LNCaP clone FGC (cell line): ENCODE results near the gene SSTR3.

Experiments
- DNase-seq: peaks from one replicate; pipeline ENCODE4 v3.0.0-alpha.2; 2011; ENCODE audit warnings: low read depth
- H3K4me3 ChIP-seq: 2 replicates; pipeline ENCODE4 v1.5.1; 2011; ENCODE audit warnings: mild to moderate bottlenecking, low read depth, low read length, control low read depth
- TF ChIP-seq, protein P1 (sequence below): IDR thresholded peaks from 2 replicates; pipeline ENCODE4 v1.5.1; 2012; ENCODE audit warnings: mild to moderate bottlenecking; ENCODE audit not compliant: control insufficient read depth, insufficient read depth; ENCODE audit errors: extremely low read depth

The SSTR3 gene

DNA sequence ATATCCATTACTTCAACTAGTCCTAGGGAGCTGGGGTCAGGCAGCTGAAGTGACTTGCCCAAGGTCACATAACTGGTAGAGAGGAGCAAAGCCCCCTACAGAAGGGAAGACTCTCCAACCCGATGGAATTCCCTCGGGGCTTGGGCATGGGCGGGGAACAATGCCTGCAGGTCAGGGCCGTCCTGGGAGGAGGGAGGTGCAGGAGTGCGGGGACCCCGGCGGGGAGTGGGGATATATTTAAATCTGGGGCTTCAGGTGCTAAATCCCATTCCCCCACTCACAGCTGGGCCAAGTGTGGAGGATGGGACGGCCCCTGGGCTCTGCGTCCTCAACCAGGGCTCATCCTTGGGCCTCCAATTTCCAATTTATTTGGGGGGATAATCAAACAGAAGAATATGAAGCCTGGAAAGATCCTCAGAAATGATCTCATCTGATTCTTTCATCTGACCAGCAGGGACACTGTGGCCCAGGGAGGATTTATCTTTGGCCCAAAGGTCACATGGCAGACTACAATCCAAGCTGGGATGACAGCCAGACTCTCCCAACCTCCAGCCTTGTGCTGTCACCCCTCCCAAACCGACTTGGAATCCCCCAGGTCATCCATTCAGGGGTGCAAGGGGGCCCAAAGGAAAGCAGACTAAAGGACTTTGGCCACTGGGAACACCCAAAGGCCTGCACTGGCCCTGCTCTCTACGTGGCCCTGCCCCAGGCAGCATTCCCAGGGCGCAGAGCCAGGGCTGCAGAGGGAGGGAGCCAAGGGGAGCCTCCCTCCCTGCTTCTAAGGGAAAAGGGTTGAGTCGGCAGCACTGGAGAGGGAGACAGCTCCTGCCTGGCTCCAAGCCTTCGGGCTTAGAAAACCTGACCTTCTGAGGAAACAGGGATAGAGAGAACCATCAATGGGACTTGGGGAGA, 15.5 kb downstream of the SSTR3 start:
- TF ChIP-seq, protein P1, sequence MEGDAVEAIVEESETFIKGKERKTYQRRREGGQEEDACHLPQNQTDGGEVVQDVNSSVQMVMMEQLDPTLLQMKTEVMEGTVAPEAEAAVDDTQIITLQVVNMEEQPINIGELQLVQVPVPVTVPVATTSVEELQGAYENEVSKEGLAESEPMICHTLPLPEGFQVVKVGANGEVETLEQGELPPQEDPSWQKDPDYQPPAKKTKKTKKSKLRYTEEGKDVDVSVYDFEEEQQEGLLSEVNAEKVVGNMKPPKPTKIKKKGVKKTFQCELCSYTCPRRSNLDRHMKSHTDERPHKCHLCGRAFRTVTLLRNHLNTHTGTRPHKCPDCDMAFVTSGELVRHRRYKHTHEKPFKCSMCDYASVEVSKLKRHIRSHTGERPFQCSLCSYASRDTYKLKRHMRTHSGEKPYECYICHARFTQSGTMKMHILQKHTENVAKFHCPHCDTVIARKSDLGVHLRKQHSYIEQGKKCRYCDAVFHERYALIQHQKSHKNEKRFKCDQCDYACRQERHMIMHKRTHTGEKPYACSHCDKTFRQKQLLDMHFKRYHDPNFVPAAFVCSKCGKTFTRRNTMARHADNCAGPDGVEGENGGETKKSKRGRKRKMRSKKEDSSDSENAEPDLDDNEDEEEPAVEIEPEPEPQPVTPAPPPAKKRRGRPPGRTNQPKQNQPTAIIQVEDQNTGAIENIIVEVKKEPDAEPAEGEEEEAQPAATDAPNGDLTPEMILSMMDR = peak; percentile 24; the same call in 1 of the 2 replicates
- no peak overlapping the region for H3K4me3 ChIP-seq
- DNase-seq = peak; percentile 76

DNA sequence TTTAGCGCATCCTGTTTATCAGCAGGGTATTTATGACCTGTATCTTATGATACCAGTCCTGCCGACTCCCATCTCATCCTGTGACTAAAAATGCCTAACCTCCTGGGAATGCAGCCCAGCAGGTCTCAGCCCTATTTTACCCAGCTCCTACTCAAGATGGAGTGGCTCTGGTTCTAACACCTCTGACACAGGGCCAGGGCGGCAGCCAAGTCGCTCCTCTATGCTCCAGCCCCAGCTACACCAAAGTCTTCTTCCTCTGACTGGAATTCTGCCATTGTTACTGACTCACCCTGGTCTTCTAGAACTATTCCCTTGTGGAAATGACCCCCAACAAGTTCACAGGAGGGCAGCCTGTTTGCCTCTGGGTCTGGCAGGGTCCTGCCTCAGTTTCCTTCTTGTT, 16.4 kb downstream of the SSTR3 start:
- DNase-seq = no peak
- TF ChIP-seq, protein P1 = no peak

DNA sequence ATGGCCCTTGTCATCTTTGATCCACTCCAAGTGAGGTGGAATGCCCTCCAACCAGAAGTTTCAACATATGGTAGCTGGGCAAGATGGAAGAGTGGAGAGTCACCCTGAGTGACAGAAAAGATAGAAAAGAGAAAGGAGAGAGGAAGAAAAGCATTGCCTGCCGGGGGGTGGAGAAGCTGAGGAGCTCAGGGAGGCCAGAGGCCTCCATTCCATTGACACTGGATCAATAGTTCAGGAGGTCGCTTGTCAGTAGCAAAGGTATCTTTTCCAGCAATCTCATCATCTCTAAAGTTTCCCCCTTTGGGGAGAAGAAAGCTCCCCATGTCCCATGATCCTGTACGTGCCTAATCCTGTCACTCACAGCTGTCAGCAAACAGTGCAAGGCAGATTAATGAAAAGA, 17.5 kb downstream of the SSTR3 start:
- DNase-seq = no peak
- H3K4me3 ChIP-seq = no peak overlapping the region
- TF ChIP-seq, protein P1 = no peak

More for the DNA sequence above, 16.4 kb downstream of the SSTR3 start:
- H3K4me3 ChIP-seq = no peak overlapping the region

DNA sequence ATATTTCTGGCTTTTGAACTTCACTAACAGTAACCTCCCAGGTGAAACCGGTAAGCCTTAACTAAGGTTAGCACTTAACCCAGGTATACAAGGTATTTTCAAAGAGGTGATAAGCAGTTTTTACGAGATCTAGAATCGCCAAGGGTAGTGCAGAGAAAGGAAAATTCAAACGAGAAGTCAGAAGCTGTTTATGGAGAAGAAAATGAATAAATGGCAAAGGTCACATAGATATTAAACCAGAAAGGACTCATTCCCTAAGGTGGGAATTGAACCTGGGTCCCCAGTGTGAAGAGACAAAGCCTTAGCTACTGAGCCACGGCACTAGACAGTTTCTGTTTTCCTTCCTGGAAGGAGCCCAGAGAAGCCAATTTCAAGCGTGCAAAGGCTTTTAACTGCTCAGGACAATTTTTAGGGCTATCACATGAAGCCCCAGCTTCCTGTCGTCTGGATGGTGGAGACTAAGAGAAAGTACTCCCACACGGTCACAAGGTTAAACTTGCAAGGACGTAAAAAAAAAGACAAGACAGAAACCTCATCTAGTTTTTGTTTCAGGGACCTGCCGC, 18.6 kb downstream of the SSTR3 start:
- peak; percentile 50 for DNase-seq
- TF ChIP-seq, protein P1 = no peak
- H3K4me3 ChIP-seq = no peak overlapping the region

DNA sequence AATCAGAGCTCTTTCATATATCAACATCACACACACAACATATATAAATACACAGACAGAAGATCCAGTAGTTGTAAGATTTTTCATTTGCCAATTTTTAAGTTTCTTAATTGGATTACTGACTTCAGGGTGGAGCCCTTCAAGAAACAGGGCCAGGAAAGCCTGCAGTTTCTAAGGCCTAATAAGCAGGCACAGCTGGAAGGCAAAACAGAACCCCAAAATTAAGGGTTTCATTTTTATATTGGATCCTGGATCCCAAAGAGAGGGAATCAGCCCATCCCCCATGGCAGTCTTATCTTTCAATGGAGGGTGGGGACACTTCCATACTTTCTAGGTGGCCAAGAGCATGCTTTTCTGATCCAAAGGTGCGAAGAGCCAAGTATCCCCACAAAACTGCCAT, 19.5 kb downstream of the SSTR3 start:
- no peak for DNase-seq
- TF ChIP-seq, protein P1 = no peak
- H3K4me3 ChIP-seq = no peak overlapping the region

DNA sequence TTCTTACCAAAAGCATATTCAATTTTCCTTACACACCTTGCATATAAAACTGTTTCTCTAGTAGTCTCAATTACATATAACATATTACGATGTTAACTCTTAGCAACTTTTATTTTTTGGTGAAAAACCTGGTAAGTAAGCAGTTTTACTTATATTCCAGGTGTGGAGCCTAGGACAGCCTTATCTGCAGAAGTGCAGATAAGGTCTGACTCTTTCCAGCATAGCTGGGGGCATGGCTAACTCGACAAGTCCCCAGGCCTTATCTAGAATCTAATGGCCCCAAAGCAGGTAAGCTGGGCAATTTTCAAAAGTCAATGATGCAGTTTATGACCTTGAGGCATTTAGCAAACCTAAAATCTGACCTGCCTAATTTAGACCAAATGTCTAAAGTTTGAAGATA, 20.1 kb downstream of the SSTR3 start:
- TF ChIP-seq, protein P1 = no peak
- H3K4me3 ChIP-seq = no peak overlapping the region
- DNase-seq = no peak
